ENCODE measurements around the gene GSTA4. TPM values are rescaled to one million over a fixed set of nuclear protein-coding genes. Genes with fewer than 3 reads are reported as not detected.

GSTA4 gene
- total and polyA plus RNA-seq, 12 donors: 144 to 1,199 (median 353) TPM

- peaks cover 0 to 18% of the 10 kb centered on the region in 2 donors for H3K36me3 ChIP-seq (replicated peaks in 1 of 2)
- no peaks in the 10 kb centered on the region for H3K27me3 ChIP-seq
- peak overlapping the region in 3 of 5 donors; percentile 23 to 95 (median 63) for H3K27ac ChIP-seq
- WGBS, 4 donors: 42 to 100% (median 61%) methylated on average over 1 to 2 of the region's 2 CpGs
- intact Hi-C loops (cut with DNase I): no loop called here
- no peaks in the 10 kb centered on the region for H3K9me3 ChIP-seq (replicated peaks in 1 of 3)
- no peak for TF ChIP-seq POLR2A (IDR thresholded peaks at IDR 0.05)
- TF ChIP-seq, protein P1, sequence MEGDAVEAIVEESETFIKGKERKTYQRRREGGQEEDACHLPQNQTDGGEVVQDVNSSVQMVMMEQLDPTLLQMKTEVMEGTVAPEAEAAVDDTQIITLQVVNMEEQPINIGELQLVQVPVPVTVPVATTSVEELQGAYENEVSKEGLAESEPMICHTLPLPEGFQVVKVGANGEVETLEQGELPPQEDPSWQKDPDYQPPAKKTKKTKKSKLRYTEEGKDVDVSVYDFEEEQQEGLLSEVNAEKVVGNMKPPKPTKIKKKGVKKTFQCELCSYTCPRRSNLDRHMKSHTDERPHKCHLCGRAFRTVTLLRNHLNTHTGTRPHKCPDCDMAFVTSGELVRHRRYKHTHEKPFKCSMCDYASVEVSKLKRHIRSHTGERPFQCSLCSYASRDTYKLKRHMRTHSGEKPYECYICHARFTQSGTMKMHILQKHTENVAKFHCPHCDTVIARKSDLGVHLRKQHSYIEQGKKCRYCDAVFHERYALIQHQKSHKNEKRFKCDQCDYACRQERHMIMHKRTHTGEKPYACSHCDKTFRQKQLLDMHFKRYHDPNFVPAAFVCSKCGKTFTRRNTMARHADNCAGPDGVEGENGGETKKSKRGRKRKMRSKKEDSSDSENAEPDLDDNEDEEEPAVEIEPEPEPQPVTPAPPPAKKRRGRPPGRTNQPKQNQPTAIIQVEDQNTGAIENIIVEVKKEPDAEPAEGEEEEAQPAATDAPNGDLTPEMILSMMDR (IDR thresholded peaks at IDR 0.05): no peak
- H3K4me3 ChIP-seq: no peak overlapping the region
- peaks cover 15 to 40% of the 10 kb centered on the region in 2 donors for H3K4me1 ChIP-seq (replicated peaks in 1 of 2)
- no peak for DNase-seq
These were observed 4.7 kb downstream of the GSTA4 start for GRCh38 chr6:52990342-52990741.

DNA sequence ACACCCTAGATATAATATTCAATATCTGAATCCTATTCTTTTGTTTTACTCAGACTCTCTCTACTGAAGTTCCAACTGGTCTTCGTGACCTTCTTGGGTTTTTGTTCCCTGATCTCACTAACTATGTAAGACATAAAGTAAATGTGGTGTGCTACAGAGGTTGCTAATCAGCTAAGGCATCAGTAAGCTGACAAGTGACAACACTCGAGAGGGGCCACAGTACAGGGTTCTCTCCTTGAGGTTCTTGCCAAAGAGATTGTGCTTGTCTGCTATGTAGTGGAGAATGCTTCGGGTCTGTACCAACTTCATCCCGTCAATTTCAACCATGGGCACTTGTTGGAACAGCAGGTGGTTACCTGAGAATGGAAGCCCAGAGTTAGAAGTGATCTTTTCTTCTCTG, 9.9 kb downstream of the GSTA4 start:
- Histone ChIP-seq H3K27me3 (no peaks in the 10 kb centered on the region), H3K9me3 (replicated peaks in 1 of 3) (no peaks in the 10 kb centered on the region), H3K4me1 (replicated peaks in 1 of 2) (peaks cover 4 to 16% of the 10 kb centered on the region in 2 donors), H3K36me3 (replicated peaks in 1 of 2) (peaks cover 0 to 48% of the 10 kb centered on the region in 2 donors), H3K4me3 (no peak overlapping the region), H3K27ac (no peak overlapping the region)
- intact Hi-C loops (cut with DNase I): loop anchor here in 1 of 2 donors (10.0 kb wide), 1 partner anchor 90 kb away; no protein-coding TSS in a partner anchor
- DNase-seq: no peak
- WGBS, 4 donors: 85 to 89% (median 86%) methylated on average over 4 of the region's 4 CpGs
- TF ChIP-seq, protein P1 (IDR thresholded peaks at IDR 0.05): no peak
- no peak for TF ChIP-seq POLR2A (IDR thresholded peaks at IDR 0.05)

GRCh38 chr6:52984247-52984646, 10.8 kb downstream of the GSTA4 start:
- Histone ChIP-seq H3K4me3 (no peak overlapping the region), H3K27ac (no peak overlapping the region), H3K4me1 (replicated peaks in 1 of 2) (peaks cover under 1 to 6% of the 10 kb centered on the region in 2 donors), H3K9me3 (replicated peaks in 1 of 3) (no peaks in the 10 kb centered on the region), H3K27me3 (no peaks in the 10 kb centered on the region), H3K36me3 (replicated peaks in 1 of 2) (peaks cover 0 to 48% of the 10 kb centered on the region in 2 donors)
- intact Hi-C loops (cut with DNase I): loop anchor here in 1 of 2 donors (10.0 kb wide), 1 partner anchor 89 kb away; no protein-coding TSS in a partner anchor
- DNase-seq: no peak
- TF ChIP-seq POLR2A (IDR thresholded peaks at IDR 0.05): no peak
- TF ChIP-seq, protein P1 (IDR thresholded peaks at IDR 0.05): no peak
- 74 to 92% (median 79%) methylated on average over 3 of the region's 3 CpGs for WGBS, 4 donors

DNA sequence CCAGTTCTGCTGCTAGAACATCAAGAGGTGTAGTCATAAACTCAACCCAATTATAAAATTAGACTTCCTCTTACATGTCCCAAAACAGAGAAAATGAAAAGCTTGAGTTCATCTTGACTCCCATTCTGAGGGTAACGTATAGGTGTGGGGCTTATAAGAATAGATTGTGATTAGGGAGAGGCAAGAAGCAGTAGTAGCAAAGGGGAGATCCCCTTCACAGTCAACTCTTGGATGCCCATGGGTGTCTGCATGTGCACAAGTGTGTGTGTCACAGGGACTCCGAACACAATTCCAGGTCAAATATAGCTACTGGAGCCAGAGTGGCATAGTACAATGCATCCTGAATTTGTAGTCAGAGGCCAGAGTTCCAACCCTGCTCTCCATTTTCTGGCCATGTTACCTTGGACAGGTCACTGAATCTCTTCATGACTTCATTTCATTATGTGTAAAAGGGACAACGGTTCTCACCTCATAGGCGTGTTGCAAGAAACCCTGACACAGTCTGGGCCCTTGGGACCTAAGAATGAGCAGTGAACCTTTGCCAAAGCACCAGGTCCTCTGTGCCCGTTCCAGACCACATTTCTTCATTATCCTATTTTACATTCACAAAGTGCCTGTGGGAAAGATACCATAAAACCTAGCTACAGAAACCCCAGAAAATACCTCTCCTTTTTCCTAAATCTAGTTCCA, 11.8 kb downstream of the GSTA4 start:
- Histone ChIP-seq H3K36me3 (replicated peaks in 1 of 2) (peaks cover 0 to 47% of the 10 kb centered on the region in 2 donors), H3K9me3 (replicated peaks in 1 of 3) (no peaks in the 10 kb centered on the region), H3K4me3 (no peak overlapping the region), H3K27me3 (no peaks in the 10 kb centered on the region), H3K4me1 (replicated peaks in 1 of 2) (peaks cover 0 to 13% of the 10 kb centered on the region in 2 donors), H3K27ac (no peak overlapping the region)
- intact Hi-C loops (cut with DNase I): loop anchor here in 1 of 2 donors (10.0 kb wide), 1 partner anchor 89 kb away; no protein-coding TSS in a partner anchor
- 90 to 97% (median 93%) methylated on average over 5 of the region's 5 CpGs for WGBS, 4 donors
- no peak for DNase-seq
- TF ChIP-seq, protein P1 (IDR thresholded peaks at IDR 0.05): no peak
- TF ChIP-seq POLR2A (IDR thresholded peaks at IDR 0.05): no peak
